C4-2B (cell line): ENCODE data around the gene CENPA.
"Not testable (repeated sequence)": the region's sequence is repeated elsewhere in the genome, so short reads cannot be mapped to it uniquely, and the experiment has no call there.

Experiments
- H3K27ac ChIP-seq: fragments of 450-650 bp; 2 replicates; pipeline ENCODE4 v1.5.1; 2017
- CTCF ChIP-seq: fragments of 450-650 bp; conservative IDR thresholded peaks from 2 replicates; pipeline ENCODE4 v1.5.1; 2017; ENCODE audit warnings: mild to moderate bottlenecking
- ZFX ChIP-seq: fragments of 450-650 bp; IDR thresholded peaks from 2 replicates; pipeline ENCODE4 v1.6.1; 2017

The CENPA gene

GRCh38 chr2:26743852-26744251 is 42.0 kb upstream of the CENPA start:
- TF ChIP-seq CTCF = no peak
- no peak for TF ChIP-seq ZFX
- H3K27ac ChIP-seq = no peak overlapping the region

GRCh38 chr2:26744953-26745352 is 40.9 kb upstream of the CENPA start:
- TF ChIP-seq ZFX = no peak
- no peak for TF ChIP-seq CTCF
- H3K27ac ChIP-seq = no peak overlapping the region

- TF ChIP-seq ZFX (no peak), CTCF (peak; percentile 92)
- no peak overlapping the region for H3K27ac ChIP-seq
Measured at GRCh38 chr2:26745609-26746327, 40.1 kb upstream of the CENPA start.

GRCh38 chr2:26746934-26747333 is 38.9 kb upstream of the CENPA start:
- TF ChIP-seq ZFX (no peak), CTCF (no peak)
- no peak overlapping the region for H3K27ac ChIP-seq

GRCh38 chr2:26749787-26750420 is 36.0 kb upstream of the CENPA start:
- H3K27ac ChIP-seq = not testable (repeated sequence)

GRCh38 chr2:26750467-26750866 is 35.4 kb upstream of the CENPA start:
- H3K27ac ChIP-seq = not testable (repeated sequence)

- no peak for TF ChIP-seq CTCF
- no peak for TF ChIP-seq ZFX
- no peak overlapping the region for H3K27ac ChIP-seq
Measured at GRCh38 chr2:26752656-26753055, 33.2 kb upstream of the CENPA start.

- H3K27ac ChIP-seq = no peak overlapping the region
- TF ChIP-seq CTCF (no peak), ZFX (no peak)
Measured at GRCh38 chr2:26754539-26754938, 31.3 kb upstream of the CENPA start.
